RKO (cell line): ENCODE measurements around the gene STT3B.

ENCODE experiments used
- DNase-seq: peaks from one replicate; pipeline ENCODE4 v3.0.0-alpha.2; 2016; ENCODE audit warnings: low spot score

STT3B gene

DNA sequence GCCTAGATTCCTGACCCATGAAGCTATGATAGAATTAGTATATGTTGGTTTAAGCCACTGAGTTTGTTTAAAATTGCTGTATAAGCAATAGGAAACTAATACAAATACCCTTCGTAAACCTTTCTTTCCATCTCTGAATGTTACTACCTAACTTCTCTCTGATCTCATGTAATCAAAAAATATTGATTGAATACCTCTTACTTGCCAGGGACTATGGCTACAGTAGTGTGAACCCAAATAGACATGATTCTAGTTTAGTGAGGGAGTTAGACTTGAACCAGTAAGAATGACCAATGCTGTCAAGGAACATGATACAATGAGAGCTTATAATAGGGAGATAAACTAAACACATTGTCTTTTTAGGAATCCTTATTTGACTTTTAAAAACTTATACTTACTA, 19.4 kb downstream of the STT3B start:
- DNase-seq, result no peak

- DNase-seq, result no peak
These were observed 20.5 kb downstream of the STT3B start for GRCh38 chr3:31553258-31553657.

DNA sequence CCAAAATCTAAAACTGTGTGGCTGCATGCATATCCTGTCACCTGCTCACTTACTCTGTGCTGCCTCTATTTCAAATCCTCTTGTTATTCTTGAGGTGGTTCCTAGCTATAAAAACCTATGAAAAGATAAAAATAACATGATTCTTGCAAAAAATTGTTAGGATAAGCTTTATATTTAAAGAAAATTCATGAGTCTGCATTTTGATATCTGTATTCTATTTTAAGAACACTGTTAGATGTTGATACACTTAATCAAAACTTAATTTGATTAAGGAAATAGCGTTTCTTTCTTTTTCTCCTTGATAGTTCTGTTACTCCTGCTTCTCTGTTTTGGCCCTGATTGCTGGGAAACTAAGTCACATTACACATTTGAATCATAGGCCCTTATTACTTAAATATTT, 22.5 kb downstream of the STT3B start:
- no peak for DNase-seq

DNA sequence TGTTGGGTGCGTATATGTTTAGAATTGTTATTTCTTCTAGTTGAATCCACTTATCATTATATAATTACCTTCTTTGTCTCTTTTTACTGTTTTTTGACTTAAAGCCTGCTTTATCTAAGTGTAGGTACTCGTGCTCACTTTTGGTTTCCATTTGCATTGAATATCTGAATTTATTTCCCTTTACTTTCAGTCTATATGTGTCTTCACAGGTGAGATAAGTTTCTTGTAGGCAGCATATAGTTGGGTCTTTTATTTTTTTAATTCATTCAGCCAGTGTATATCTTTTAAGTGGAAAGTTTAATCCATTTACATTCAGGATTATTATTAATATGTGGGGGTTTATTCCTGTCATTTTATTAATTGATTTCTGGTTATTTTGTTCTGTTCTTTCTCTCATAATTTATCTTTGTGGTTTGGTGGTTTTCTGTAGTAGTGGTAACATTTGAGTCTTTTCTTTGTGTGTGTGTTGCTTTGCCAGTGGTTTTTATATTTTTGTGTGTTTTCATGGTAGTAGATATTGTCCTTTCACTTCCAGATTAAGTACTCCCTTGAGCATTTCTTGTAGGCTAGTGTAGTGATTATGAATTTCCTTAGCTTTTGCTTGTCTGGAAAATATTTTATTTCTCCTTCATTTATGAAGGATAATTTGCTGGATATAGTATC, 27.3 kb downstream of the STT3B start:
- DNase-seq, result no peak

DNA sequence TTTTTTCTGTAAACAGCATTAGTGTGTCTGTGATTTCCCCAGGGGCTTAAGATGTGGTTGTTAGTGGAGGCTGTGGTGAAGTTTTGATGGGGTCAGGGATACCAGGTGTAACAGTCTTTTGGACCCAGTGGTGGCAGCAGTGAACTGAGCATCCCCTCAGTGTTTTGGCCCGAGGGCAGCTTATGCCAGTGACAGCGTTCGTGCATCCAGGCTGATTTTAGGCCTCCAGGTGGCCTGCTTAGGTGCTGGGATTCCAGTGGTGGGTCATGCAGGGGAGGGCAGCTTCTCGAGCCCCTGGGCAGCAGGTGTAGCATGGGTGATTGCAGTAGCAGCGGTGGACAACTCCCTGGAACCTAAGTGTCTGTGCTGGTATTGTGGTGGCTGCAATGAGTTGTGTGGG, 29.2 kb downstream of the STT3B start:
- DNase-seq, result no peak

GRCh38 chr3:31562525-31562924, 29.8 kb downstream of the STT3B start:
- DNase-seq, result no peak

DNA sequence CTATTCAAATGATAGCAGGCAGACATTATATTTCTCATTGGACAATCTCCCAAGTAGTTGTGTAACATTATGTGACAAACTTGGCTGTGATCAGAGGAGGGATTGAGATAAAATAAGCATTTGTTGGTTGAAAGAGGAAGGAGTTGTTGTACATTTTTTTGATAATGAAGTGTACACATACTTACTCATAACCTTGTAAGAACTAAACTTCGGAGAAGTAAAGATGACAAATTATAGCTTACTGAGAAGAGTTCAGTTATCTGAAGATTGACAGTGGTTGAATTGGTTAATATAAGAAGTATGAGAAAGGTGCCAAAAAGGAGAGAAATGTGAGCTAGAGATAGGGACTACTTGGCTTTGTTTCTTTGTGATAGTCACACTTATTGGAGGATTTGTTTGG, 32.6 kb downstream of the STT3B start:
- no peak for DNase-seq

GRCh38 chr3:31567036-31567435, 34.3 kb downstream of the STT3B start:
- DNase-seq, result no peak

DNA sequence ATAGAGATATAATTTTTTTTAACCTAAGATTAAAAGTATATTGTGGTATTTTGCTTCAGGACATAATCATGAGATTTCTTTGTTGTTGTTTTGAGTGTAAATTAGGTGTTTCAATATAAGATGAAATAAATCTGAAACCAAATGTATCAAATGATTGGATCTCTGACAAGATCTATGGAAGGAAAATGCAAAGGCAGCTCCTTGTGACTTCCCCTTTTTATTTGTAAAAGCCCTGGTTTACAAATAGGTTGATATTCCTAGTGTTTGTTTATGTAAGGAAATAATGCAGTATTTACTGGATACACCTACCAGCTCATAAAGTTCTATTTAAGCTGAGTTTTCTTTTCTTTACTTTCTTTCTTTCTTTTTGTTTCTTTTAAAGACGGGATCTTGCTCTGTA, 35.9 kb downstream of the STT3B start:
- DNase-seq, result no peak

- no peak for DNase-seq
These were observed 38.6 kb downstream of the STT3B start for GRCh38 chr3:31571325-31571724.

- no peak for DNase-seq
These were observed 39.7 kb downstream of the STT3B start for GRCh38 chr3:31572236-31573004.

DNA sequence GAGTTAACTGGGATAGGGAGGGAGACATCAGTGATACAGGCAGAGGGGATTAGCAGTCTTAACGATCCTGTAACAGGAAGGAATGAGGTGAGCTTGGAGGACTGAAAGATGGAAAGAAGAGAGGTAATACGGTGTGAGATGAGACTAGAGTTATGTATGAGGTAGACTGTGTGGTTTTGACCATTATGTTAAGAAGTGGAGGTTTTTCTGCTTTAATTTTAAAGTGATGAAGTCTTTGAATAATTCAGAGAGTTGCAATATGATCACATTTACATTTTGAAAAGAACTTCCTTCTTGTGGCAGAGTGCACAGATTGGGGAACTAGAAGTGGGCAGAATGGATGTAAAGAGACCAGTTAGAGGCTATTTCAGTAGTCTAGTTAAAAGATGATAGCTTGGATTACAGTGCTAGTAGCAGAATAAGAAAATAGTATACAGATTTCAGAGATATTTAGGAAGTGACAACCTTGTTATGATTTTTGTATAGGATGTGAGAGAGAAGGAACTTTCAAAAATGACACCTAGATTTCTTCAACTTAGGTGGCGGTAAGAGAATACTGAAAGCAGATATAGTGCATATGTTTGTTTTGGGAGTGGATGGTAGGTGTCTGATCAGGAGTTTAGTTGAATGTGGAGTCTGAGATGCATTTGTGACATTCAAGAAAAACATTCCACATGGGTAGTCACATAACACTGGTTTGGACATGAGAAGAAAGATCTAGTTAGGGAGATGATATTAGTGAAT, 40.5 kb downstream of the STT3B start:
- no peak for DNase-seq

GRCh38 chr3:31575448-31575847, 42.7 kb downstream of the STT3B start:
- no peak for DNase-seq

DNA sequence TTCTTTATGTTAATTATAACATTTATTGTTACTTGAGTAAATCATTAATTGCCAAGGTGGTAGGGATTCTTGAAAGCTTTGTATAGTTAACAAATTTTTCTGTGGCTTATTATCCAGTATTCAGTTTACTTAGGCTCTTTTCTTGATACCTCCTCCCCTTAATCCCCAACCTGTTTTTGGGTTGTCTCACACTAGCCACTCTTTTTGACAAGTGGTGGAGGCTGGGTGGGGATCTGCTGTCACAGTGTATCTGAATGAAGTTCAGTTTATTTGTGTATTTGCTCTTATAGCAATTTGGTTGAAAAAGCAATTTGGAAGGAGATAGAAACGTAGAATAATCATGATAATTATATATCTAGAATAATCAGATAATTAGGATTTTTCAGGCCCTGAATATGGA, 43.8 kb downstream of the STT3B start:
- no peak for DNase-seq

DNA sequence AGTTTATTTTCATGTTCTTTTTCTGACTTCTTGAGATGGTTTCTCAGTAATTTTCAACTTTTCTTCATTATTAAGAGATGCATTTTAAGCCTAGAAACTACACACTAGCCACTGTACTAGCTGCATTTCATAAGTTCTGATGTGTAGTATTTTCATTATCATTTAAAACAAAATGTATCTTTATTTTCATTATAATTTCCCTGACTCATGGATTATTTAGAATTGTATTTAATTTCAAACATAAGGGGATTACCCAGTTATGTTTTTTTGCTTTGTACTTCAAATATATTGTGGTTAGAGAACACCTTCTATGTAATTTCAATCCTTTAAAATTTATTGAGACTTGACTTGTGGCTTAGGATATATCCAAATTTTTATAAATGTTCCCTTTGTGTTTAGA, 44.5 kb downstream of the STT3B start:
- no peak for DNase-seq

DNA sequence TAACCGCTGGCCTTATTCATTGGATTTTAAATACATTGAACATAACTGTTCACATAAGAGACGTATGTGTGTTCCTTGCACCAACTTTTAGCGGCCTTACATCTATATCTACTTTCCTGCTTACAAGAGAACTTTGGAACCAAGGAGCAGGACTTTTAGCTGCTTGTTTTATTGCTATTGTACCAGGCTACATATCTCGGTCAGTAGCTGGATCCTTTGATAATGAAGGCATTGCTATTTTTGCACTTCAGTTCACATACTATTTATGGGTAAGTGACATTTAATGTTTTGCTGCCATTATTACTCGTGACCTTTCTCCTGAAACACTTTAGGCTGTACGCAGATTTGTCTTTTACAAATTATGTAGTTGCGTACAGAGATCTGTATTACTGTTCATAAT, 47.1 kb downstream of the STT3B start:
- DNase-seq, result no peak

DNA sequence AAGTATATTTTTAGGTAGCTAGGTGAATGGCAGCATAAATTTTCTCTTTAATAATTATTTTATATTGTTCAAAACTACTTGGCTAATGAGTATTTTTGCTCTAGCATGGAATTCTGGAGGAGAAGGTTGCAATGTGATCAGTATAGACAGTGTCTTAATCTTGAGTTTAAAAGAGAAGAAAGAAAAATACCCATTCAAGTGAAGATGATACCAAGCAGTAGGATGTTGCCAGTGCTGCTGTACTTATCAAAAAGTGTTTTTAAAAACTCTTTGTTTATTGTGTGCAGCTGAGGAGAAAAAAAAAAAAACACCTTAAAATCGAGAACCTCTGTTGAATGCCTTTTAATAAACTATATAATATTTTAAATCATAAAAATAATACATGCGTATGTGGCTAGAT, 47.9 kb downstream of the STT3B start:
- DNase-seq, result no peak

GRCh38 chr3:31581660-31582059, 48.9 kb downstream of the STT3B start:
- DNase-seq, result no peak

DNA sequence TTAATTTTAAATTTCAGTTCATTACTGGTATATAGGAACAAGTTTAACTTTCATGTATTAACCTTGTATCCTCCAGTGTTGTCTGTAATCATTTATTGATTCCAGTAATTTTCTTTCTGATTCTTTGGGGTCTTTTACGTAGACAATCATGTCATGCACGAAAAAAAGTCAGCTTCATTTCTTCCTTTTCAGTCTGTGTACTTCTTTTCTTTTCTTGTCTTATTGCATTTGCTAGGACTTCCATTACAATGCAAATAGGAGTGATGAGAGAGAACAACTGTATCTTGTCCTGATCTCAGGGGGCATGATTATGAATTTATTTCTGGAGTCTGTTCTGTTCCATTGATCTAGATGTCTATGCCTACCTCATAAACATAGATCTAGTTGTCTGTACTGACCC, 56.5 kb downstream of the STT3B start:
- DNase-seq, result no peak

DNA sequence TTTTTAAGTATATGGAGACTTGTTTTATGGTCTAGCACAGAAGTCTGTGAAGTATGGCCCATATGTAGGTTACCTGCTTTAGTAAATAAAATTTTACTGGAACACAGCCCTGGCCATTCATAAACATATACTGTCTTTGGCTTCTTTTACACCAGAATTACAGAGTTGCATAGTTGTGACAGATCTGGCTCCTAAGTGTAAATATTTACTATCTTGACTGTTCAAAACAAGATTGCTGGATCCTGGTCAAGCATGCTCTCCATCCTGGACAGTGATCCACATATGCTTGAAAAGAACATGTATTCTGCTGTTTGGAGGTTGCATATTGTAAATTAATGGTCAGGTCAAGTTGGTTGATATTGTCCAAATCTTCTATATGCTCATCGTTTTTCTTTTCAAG, 57.9 kb downstream of the STT3B start:
- no peak for DNase-seq

DNA sequence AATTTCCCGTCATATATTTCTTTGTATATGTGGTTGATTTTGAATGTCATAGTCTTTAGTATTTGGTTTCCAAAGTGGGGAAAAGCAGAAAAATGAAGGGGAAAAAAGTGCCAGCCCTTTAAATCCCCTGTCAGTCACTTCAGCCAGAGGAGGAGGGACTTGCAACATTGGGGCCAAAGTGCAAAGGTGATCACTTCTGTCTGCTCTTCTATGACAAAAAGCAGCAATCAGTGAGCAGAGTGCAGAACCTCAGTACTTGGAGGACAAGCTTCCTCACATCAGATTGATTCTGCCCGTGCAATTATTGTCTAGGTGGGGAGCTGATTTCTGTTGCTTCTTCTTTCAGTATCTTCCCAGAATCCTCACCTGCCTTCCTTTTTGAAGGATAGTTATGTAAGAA, 60.0 kb downstream of the STT3B start:
- no peak for DNase-seq

DNA sequence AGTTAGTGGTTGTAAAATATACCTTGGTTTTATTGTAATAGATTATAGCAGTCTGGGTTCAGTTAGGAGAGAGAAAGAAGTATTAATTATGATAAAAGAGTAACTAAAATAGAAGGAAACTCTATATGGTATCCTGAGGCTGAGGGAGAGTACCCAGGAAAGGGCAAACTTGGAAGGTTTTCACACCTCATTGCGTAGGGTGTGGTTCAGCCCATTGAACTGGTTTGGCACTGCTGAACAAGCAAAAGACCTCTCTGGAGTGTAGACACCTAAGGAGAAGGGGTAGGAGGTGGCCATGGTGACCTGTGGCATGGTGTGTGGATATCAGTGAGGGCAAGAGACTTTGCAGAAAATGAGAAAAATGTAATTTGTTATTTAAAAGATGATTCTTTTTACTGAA, 63.5 kb downstream of the STT3B start:
- DNase-seq, result no peak

- DNase-seq, result no peak
These were observed 67.7 kb downstream of the STT3B start for GRCh38 chr3:31600431-31600830.
